ENCODE results near the gene MARCHF4. TPM values are rescaled to one million over a fixed set of nuclear protein-coding genes. Genes with fewer than 3 reads are reported as not detected.

The MARCHF4 gene
- total RNA-seq, 2 experiments from 2014 or later: not detected

GRCh38 chr2:216406826-216407225, 34.5 kb upstream of the MARCHF4 start:
- Mint-ChIP-seq H3K4me3 (no peak overlapping the region), H3K9me3 (ENCODE audit: low read depth) (no peaks in the 10 kb centered on the region), H3K36me3 (no peaks in the 10 kb centered on the region), H3K27me3 (peaks cover 29% of the 10 kb centered on the region), H3K4me1 (peaks cover 9% of the 10 kb centered on the region), H3K27ac (no peak overlapping the region)
- CTCF ChIA-PET: no interaction called here
- DNase-seq: no peak
- no peak for ATAC-seq

GRCh38 chr2:216405588-216405987, 33.3 kb upstream of the MARCHF4 start:
- Mint-ChIP-seq H3K4me3 (no peak overlapping the region), H3K36me3 (no peaks in the 10 kb centered on the region), H3K9me3 (ENCODE audit: low read depth) (no peaks in the 10 kb centered on the region), H3K27ac (no peak overlapping the region), H3K27me3 (peaks cover 29% of the 10 kb centered on the region), H3K4me1 (peaks cover 3% of the 10 kb centered on the region)
- CTCF ChIA-PET: interaction anchor here (0.9 to 3.5 kb wide), 6 partner anchors 9 to 292 kb away, joined by 3 to 14 read pairs (median 4); no protein-coding TSS in a partner anchor
- no peak for ATAC-seq
- no peak for DNase-seq

GRCh38 chr2:216404010-216404618, 31.8 kb upstream of the MARCHF4 start:
- Mint-ChIP-seq H3K4me3 (no peak overlapping the region), H3K27me3 (peaks cover 30% of the 10 kb centered on the region), H3K36me3 (no peaks in the 10 kb centered on the region), H3K4me1 (no peaks in the 10 kb centered on the region), H3K27ac (no peak overlapping the region), H3K9me3 (ENCODE audit: low read depth) (no peaks in the 10 kb centered on the region)
- CTCF ChIA-PET: interaction anchor here (0.6 to 3.5 kb wide), 20 partner anchors 8 to 320 kb away, joined by 3 to 14 read pairs (median 4); partner anchors contain the start of gene SMARCAL1
- DNase-seq: peak; percentile 51
- peak; percentile 51 for ATAC-seq

- CTCF ChIA-PET: interaction anchor here (1.9 to 3.5 kb wide), 5 partner anchors 14 to 180 kb away, joined by 5 to 14 read pairs (median 12); no protein-coding TSS in a partner anchor
- Mint-ChIP-seq H3K27me3 (peaks cover 19% of the 10 kb centered on the region), H3K27ac (no peak overlapping the region), H3K4me1 (no peaks in the 10 kb centered on the region), H3K4me3 (no peak overlapping the region), H3K36me3 (no peaks in the 10 kb centered on the region), H3K9me3 (ENCODE audit: low read depth) (no peaks in the 10 kb centered on the region)
- ATAC-seq: no peak
- DNase-seq: no peak
These were observed 30.5 kb upstream of the MARCHF4 start for GRCh38 chr2:216402751-216403150.

DNA sequence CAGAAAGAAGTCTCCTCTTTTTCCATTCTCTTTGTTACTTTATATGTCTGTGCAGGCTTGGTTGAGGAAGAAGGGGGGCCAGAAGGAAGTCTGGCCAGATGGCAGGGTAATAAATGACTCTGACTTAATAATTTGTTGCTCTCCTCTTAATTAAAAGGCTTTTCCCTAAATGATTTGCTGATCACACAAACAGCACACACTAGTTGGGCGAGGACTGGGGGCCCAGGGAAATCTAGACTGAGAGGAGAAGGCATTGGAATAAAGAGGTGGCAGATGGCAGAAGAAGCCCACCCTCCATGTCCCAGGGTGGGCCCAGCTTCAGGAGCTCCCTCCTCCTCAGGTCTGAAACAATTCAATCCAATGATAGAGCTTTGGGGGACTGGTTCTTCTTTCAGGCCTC, 27.3 kb upstream of the MARCHF4 start:
- H3K4me3 Mint-ChIP-seq: no peak overlapping the region
- H3K36me3 Mint-ChIP-seq: no peaks in the 10 kb centered on the region
- H3K27me3 Mint-ChIP-seq: peaks cover 14% of the 10 kb centered on the region
- no peak for ATAC-seq
- CTCF ChIA-PET: interaction anchor here (1.6 kb wide), 1 partner anchor 267 kb away, joined by 4 read pairs; no protein-coding TSS in a partner anchor
- no peak overlapping the region for H3K27ac Mint-ChIP-seq
- DNase-seq: no peak
- H3K9me3 Mint-ChIP-seq (ENCODE audit: low read depth): no peaks in the 10 kb centered on the region
- no peaks in the 10 kb centered on the region for H3K4me1 Mint-ChIP-seq

- no peak for ATAC-seq
- no peak for DNase-seq
- Mint-ChIP-seq H3K27me3 (peaks cover 12% of the 10 kb centered on the region), H3K4me3 (no peak overlapping the region), H3K4me1 (no peaks in the 10 kb centered on the region), H3K36me3 (no peaks in the 10 kb centered on the region), H3K27ac (no peak overlapping the region), H3K9me3 (ENCODE audit: low read depth) (no peaks in the 10 kb centered on the region)
- CTCF ChIA-PET: no interaction called here
These were observed 22.6 kb upstream of the MARCHF4 start for GRCh38 chr2:216394881-216395280.

- peaks cover 12% of the 10 kb centered on the region for H3K4me1 Mint-ChIP-seq
- CTCF ChIA-PET: interaction anchor here (1.1 kb wide), 1 partner anchor 11 kb away, joined by 4 read pairs; no protein-coding TSS in a partner anchor
- no peaks in the 10 kb centered on the region for H3K9me3 Mint-ChIP-seq (ENCODE audit: low read depth)
These were observed 20.9 kb upstream of the MARCHF4 start for GRCh38 chr2:216392945-216393840.

GRCh38 chr2:216392018-216392562, 19.8 kb upstream of the MARCHF4 start:
- H3K27ac Mint-ChIP-seq: no peak overlapping the region
- DNase-seq (no peak), ATAC-seq (no peak)
- CTCF ChIA-PET: interaction anchor here (1.1 kb wide), 1 partner anchor 12 kb away, joined by 4 read pairs; no protein-coding TSS in a partner anchor
- H3K36me3 Mint-ChIP-seq: no peaks in the 10 kb centered on the region
- H3K27me3 Mint-ChIP-seq: peaks cover 12% of the 10 kb centered on the region
- H3K4me3 Mint-ChIP-seq: no peak overlapping the region
- H3K4me1 Mint-ChIP-seq: peaks cover 19% of the 10 kb centered on the region
- H3K9me3 Mint-ChIP-seq (ENCODE audit: low read depth): no peaks in the 10 kb centered on the region

More at GRCh38 chr2:216392945-216393840, 20.9 kb upstream of the MARCHF4 start:
- Mint-ChIP-seq H3K27me3 (peaks cover 12% of the 10 kb centered on the region), H3K36me3 (no peaks in the 10 kb centered on the region), H3K27ac (no peak overlapping the region), H3K4me3 (no peak overlapping the region)
- DNase-seq (no peak), ATAC-seq (no peak)

DNA sequence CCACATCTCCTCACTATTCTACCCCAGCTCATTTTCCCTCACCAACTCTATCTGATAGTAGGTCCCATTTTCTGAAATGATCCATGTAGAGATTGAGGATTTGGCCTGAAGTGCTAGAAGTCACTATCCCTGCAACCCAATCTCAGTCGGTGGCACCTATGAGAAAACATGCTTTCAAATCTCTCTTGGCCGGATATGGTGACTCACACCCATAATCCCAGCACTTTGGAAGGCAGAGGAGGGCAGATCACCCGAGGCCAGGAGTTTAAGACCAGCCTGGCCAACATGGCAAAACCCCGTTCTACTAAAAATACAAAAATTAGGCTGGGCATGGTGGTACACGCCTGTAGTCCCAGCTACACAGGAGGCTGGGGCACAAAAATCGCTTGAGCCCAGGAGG, 19.1 kb upstream of the MARCHF4 start:
- Mint-ChIP-seq H3K36me3 (no peaks in the 10 kb centered on the region), H3K27me3 (peaks cover 12% of the 10 kb centered on the region), H3K27ac (no peak overlapping the region), H3K4me3 (no peak overlapping the region), H3K9me3 (ENCODE audit: low read depth) (no peaks in the 10 kb centered on the region), H3K4me1 (peaks cover 19% of the 10 kb centered on the region)
- DNase-seq (no peak), ATAC-seq (no peak)
- CTCF ChIA-PET: no interaction called here

DNA sequence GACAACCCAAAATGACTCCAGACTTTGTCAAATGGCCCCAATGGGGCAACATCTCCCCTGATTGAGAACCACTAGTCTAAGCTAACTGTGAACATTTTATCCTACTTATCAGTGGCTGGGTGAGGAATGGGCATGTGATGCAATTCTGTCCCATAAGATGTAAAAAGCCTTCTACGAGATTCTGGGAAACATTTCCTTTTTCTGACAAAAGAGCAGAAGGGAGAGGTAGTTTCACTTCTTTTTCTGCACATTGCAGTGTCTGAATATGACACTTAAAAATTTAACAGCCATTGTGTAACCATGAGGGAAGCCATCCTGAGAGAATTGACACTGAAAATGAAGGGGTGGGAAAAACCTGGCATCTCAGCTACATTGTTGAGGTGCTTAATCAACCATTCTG, 17.3 kb upstream of the MARCHF4 start:
- CTCF ChIA-PET: interaction anchor here (1.4 kb wide), 1 partner anchor 15 kb away, joined by 4 read pairs; no protein-coding TSS in a partner anchor
- ATAC-seq: no peak
- H3K36me3 Mint-ChIP-seq: no peaks in the 10 kb centered on the region
- H3K27ac Mint-ChIP-seq: no peak overlapping the region
- H3K27me3 Mint-ChIP-seq: peaks cover under 1% of the 10 kb centered on the region
- H3K4me3 Mint-ChIP-seq: no peak overlapping the region
- H3K4me1 Mint-ChIP-seq: peaks cover 19% of the 10 kb centered on the region
- no peak for DNase-seq
- H3K9me3 Mint-ChIP-seq (ENCODE audit: low read depth): no peaks in the 10 kb centered on the region

DNA sequence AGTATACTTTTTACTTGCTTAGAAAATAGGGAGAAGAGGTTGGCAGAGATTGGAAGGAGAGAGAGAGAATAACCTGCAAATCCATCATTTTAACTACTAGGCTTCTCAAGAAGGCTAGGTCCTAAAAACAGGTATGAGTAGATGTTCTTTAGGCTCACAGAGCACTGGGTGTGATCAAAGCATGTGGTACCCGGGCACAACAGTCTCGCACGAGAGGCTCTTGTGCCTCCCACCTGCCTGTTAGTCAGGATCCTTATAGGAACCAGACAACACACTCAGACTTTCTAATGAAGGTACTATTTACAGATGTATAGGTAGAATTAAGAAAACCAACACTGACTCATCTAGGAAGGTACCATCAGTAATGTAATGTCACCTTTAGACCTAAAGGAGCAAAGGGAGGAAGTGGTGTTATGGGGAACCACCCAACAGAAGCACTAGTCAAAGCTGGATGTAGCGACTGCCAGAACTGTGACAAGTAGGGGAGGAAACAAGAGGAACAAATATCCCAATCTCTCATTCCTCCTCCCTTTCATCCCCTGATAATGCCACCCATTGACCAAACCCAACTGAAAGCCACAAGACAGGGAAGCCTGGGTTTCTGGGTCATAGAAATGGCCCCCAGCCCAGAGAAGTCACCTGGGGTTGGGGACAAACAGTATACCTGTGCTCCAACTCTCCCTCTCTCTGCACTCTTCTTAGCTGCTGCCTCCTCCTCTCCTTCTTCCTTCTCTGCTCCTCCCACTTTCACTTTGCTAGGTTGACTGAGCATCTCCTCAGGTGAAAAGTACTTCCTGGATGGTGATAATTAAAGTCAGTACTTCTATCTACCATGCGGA, 16.0 kb upstream of the MARCHF4 start:
- Mint-ChIP-seq H3K27ac (peak overlapping the region; percentile 16), H3K27me3 (no peaks in the 10 kb centered on the region), H3K36me3 (no peaks in the 10 kb centered on the region), H3K4me3 (no peak overlapping the region), H3K9me3 (ENCODE audit: low read depth) (no peaks in the 10 kb centered on the region), H3K4me1 (peaks cover 19% of the 10 kb centered on the region)
- DNase-seq (no peak), ATAC-seq (peak; percentile 82)
- CTCF ChIA-PET: interaction anchor here (1.4 kb wide), 1 partner anchor 17 kb away, joined by 4 read pairs; no protein-coding TSS in a partner anchor

- H3K9me3 Mint-ChIP-seq (ENCODE audit: low read depth): no peaks in the 10 kb centered on the region
- no peak overlapping the region for H3K4me3 Mint-ChIP-seq
- no peaks in the 10 kb centered on the region for H3K36me3 Mint-ChIP-seq
- H3K4me1 Mint-ChIP-seq: peaks cover 19% of the 10 kb centered on the region
- ATAC-seq (no peak), DNase-seq (no peak)
- H3K27ac Mint-ChIP-seq: no peak overlapping the region
- CTCF ChIA-PET: interaction anchor here (0.6 kb wide), 1 partner anchor 1122 kb away, joined by 3 read pairs; no protein-coding TSS in a partner anchor
- H3K27me3 Mint-ChIP-seq: no peaks in the 10 kb centered on the region
These were observed 15.0 kb upstream of the MARCHF4 start for GRCh38 chr2:216387262-216387661.

All from activated CD8-positive, alpha-beta memory T cell treated with anti-CD3 and anti-CD28 coated beads, Interleukin-2, amount 10 ng/mL, durations not matched to agents 7 days and 5 days (primary cell).